H1 (cell line): ENCODE data around the gene MARK3. TPM values are rescaled to one million over a fixed set of nuclear protein-coding genes. Genes with fewer than 3 reads are reported as not detected.

Experiments used
- CREB1 ChIP-seq: IDR thresholded peaks from 2 replicates; pipeline ENCODE4 v1.6.1; 2012; ENCODE audit warnings: inconsistent platforms
- HDAC2 ChIP-seq, 2 experiments: fragments of 300-600 bp in 1 of 2; sonication (generic) in 1 of 2; IDR thresholded peaks; 2 replicates each; pipeline ENCODE4 v1.6.1; 2011 to 2012; ENCODE audit warnings: low read depth in 2 of 2, low read length in 2 of 2, mild to moderate bottlenecking in 2 of 2, moderate library complexity in 2 of 2, borderline replicate concordance in 1 of 2, inconsistent platforms in 1 of 2
- RBBP5 ChIP-seq: IDR thresholded peaks from 2 replicates; pipeline ENCODE4 v1.7.1; 2012; ENCODE audit warnings: low read depth, mild to moderate bottlenecking, inconsistent platforms, low read length, moderate library complexity, borderline replicate concordance
- polyA plus RNA-seq, 7 experiments: library from polyadenylated mRNA; depleted of rRNA in 3 of 7; stranded (reverse) in 5 of 7; unstranded in 2 of 7; fragments of >200 nt in 5 of 7; fragments of 200-250 nt in 2 of 7; gene quantifications; 1 replicate in 5 of 7; 2 replicates in 1 of 7; 4 replicates in 1 of 7; pipeline versions ENCODE4 v1.2.1 to v1.2.3, GENCODE V29; 2011 to 2013; ENCODE audit warnings: missing spikeins in 2 of 7, mixed read lengths in 2 of 7
- total RNA-seq: library from RNA; stranded (reverse); fragmentation: NEBNext Ultra II Directional; extraction: Animal tissue kit (Norgen Biotek cat#: 25700); gene quantifications from 2 replicates; pipeline ENCODE4 v1.2.1, GENCODE V29; 2021

Gene MARK3
- total and polyA plus RNA-seq, 2 of the 8 experiments (the other 6 are each of a cell fraction or from before 2014, with no cell fraction given) = 39.4 to 76.9 TPM

DNA sequence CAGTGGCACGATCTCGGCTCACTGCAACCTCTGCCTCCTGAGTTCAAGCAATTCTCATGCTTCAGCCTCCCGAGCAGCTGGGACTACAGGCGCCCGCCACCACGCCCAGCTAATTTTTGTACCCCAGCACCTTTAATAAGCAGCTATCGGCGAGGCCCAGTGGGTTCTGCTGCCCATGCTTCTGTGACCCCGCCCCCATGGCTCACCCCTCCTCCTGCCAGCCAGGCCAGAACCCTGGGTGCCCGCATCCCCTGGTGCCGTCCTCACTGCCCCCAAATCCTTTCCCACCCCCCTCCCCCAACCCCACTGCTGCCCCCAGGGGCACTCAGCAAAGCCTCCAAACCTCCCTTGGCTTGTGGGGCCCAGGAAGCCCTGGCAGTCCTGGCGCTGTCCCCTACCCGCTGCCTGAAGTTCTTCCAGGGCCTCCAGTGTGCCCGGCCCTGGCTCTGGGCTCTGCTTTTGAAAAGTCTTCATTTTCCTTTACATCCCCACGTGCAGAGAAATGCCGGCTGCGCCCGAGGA is 162.8 kb downstream of the MARK3 start (continued):
- TF ChIP-seq HDAC2 (IDR thresholded peaks at IDR 0.05; ENCODE audit: borderline replicate concordance in 1 of 2, low read depth in 2 of 2, low read length in 2 of 2) = no peak
- TF ChIP-seq CREB1 = no peak
- no peak for TF ChIP-seq RBBP5
